Posterior cingulate gyrus (tissue), 11 donors: ENCODE data around the gene DACH1.

Experiments
- DNase-seq, 10 donors: peaks; one replicate each; pipeline versions ENCODE4 v3.0.0 to v3.0.0-alpha.2; 2020 to 2021; ENCODE audit warnings: mixed read lengths in 3 of 10
- intact Hi-C: fragments of 100-400 bp; cut with DNase I; formaldehyde crosslinking; loops from one replicate; pipeline ENCODE4 v1.15.1; 2023

DACH1 gene

GRCh38 chr13:71457645-71458044 lies 409.4 kb downstream of the DACH1 start:
- DNase-seq, result no peak
- intact Hi-C loops, result no loop called here

GRCh38 chr13:71456136-71456535 lies 410.9 kb downstream of the DACH1 start:
- DNase-seq, result no peak
- intact Hi-C loops, result no loop called here

- DNase-seq, result peak in 1 of 10 donors; percentile 49
- intact Hi-C loops, result no loop called here
These were observed 412.5 kb downstream of the DACH1 start for GRCh38 chr13:71454509-71454908.

GRCh38 chr13:71448080-71448630 lies 418.8 kb downstream of the DACH1 start:
- intact Hi-C loops, result no loop called here

GRCh38 chr13:71437704-71438103 lies 429.3 kb downstream of the DACH1 start:
- no peak for DNase-seq
- intact Hi-C loops, result no loop called here

More at GRCh38 chr13:71448080-71448630, 418.8 kb downstream of the DACH1 start:
- DNase-seq, result no peak

- intact Hi-C loops, result no loop called here
- DNase-seq, result no peak
These were observed 436.3 kb downstream of the DACH1 start for GRCh38 chr13:71430681-71431080.

- DNase-seq, result no peak
- intact Hi-C loops, result no loop called here
These were observed 449.8 kb downstream of the DACH1 start for GRCh38 chr13:71417205-71417604.

- intact Hi-C loops, result no loop called here
These were observed 454.8 kb downstream of the DACH1 start for GRCh38 chr13:71412231-71412630.

GRCh38 chr13:71408416-71408815 lies 458.6 kb downstream of the DACH1 start:
- intact Hi-C loops, result no loop called here
- no peak for DNase-seq

More at GRCh38 chr13:71412231-71412630, 454.8 kb downstream of the DACH1 start:
- DNase-seq, result no peak

- intact Hi-C loops, result no loop called here
- no peak for DNase-seq
These were observed 467.3 kb downstream of the DACH1 start for GRCh38 chr13:71399631-71400215.

GRCh38 chr13:71396149-71396548 lies 470.9 kb downstream of the DACH1 start:
- intact Hi-C loops, result no loop called here
- DNase-seq, result no peak

GRCh38 chr13:71395053-71395452 lies 472.0 kb downstream of the DACH1 start:
- intact Hi-C loops, result no loop called here
- no peak for DNase-seq

GRCh38 chr13:71394176-71394575 lies 472.8 kb downstream of the DACH1 start:
- DNase-seq, result no peak
- intact Hi-C loops, result no loop called here
